ENCODE measurements around the gene KLHDC8B.

DNA sequence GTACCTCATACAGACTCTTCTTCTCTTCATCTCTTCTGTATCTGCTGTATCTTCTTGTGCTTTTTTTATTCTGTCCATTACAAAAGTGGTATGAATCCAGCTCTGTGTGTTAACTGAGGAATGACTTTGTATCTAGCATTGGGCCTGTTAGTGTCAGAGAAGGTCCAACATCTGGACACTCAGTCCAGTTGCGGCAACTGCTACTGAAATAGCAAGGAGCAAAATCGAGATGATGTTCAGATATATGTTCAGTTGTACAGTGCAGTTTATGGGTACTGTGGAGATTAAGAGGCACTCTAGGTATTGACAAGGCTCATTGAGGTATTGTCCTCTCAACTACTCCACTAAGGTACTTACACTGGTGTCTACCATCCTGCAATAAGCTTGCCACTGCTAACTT lies 42.6 kb downstream of the KLHDC8B start:
- TF ChIP-seq, protein P1, sequence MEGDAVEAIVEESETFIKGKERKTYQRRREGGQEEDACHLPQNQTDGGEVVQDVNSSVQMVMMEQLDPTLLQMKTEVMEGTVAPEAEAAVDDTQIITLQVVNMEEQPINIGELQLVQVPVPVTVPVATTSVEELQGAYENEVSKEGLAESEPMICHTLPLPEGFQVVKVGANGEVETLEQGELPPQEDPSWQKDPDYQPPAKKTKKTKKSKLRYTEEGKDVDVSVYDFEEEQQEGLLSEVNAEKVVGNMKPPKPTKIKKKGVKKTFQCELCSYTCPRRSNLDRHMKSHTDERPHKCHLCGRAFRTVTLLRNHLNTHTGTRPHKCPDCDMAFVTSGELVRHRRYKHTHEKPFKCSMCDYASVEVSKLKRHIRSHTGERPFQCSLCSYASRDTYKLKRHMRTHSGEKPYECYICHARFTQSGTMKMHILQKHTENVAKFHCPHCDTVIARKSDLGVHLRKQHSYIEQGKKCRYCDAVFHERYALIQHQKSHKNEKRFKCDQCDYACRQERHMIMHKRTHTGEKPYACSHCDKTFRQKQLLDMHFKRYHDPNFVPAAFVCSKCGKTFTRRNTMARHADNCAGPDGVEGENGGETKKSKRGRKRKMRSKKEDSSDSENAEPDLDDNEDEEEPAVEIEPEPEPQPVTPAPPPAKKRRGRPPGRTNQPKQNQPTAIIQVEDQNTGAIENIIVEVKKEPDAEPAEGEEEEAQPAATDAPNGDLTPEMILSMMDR (IDR thresholded peaks at IDR 0.05; ENCODE audit: extremely low read depth in 1 of 2, insufficient read depth in 1 of 2, low read depth in 1 of 2, low read length in 2 of 2): no peak
- TF ChIP-seq POLR2A (IDR thresholded peaks at IDR 0.05; ENCODE audit: low read depth, low read length) (no peak), JUN (IDR thresholded peaks at IDR 0.05; ENCODE audit: borderline replicate concordance, insufficient read depth, insufficient read length, low read depth) (no peak), POLR2AphosphoS5 (IDR thresholded peaks at IDR 0.05; ENCODE audit: insufficient read depth, low read depth, low read length) (no peak), EZH2 (IDR thresholded peaks at IDR 0.05; ENCODE audit: borderline replicate concordance, low read depth, low read length, severe bottlenecking) (no peak)
- TF ChIP-seq, protein P2, sequence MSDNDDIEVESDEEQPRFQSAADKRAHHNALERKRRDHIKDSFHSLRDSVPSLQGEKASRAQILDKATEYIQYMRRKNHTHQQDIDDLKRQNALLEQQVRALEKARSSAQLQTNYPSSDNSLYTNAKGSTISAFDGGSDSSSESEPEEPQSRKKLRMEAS (IDR thresholded peaks at IDR 0.05; ENCODE audit: insufficient read depth, insufficient read length): no peak

Data from endothelial cell of umbilical vein (primary cell).